Stimulated activated CD4-positive, alpha-beta T cell treated with anti-CD3 and anti-CD28 coated beads, Interleukin-2, amount 100 ng/mL, for 24 hours (primary cell): ENCODE measurements around the gene NMUR2.

ENCODE experiments used
- DNase-seq, 2 donors: peaks; one replicate each; pipeline ENCODE4 v3.0.0-alpha.2; 2020

Gene NMUR2, protein sequence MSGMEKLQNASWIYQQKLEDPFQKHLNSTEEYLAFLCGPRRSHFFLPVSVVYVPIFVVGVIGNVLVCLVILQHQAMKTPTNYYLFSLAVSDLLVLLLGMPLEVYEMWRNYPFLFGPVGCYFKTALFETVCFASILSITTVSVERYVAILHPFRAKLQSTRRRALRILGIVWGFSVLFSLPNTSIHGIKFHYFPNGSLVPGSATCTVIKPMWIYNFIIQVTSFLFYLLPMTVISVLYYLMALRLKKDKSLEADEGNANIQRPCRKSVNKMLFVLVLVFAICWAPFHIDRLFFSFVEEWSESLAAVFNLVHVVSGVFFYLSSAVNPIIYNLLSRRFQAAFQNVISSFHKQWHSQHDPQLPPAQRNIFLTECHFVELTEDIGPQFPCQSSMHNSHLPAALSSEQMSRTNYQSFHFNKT

DNA sequence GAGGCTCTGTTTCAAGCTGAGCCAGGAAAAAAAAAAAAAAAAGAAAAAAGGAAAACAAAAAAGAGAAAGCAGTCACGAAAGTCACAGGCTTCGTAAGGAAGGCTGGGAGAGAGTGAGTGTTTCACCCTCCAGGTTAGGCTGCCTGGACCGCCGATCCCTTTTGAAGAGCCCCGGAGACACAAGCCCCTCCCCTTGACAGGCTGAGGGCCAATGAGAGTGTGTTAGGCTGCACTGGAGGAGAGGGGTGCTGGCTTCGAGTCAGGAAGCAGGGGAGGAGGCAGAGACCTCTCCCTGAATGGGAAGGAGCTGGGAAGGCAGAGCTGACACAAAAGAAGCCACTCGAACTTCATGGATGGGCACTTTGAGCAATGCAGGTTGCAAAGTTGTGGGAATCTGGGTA lies at the start of gene NMUR2:
NMUR2 (minus strand) TSS at position 135 of the 400 bp plus-strand sequence. CDS start 166 bp downstream, outside the sequence.
- no peak for DNase-seq

- no peak for DNase-seq
Measured at GRCh38 chr5:152443935-152444334, 38.9 kb upstream of the NMUR2 start.

GRCh38 chr5:152439791-152440190 lies 34.7 kb upstream of the NMUR2 start:
- DNase-seq = no peak

DNA sequence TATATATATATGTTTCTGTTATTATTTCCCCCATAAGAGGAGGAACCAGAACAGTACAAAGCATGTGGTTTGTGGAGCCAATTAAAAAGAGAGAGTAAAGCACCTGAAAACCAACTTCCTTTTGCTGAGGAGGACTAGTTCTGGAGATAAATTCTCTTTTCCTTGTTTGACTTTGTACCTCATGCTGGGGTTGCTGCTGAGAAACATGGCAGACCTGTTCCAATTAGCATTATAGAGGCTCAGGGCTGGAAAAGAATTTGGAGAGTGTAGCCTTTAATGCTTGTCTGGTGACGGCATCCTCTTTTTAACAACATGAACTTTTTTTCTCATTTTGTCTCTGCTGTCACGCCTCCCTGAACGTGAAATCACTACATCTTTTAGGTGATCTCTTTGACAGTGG lies 32.8 kb upstream of the NMUR2 start:
- no peak for DNase-seq

GRCh38 chr5:152427721-152428120 lies 22.6 kb upstream of the NMUR2 start:
- no peak for DNase-seq

- no peak for DNase-seq
Measured at GRCh38 chr5:152425083-152425482, 20.0 kb upstream of the NMUR2 start.

- DNase-seq = no peak
Measured at GRCh38 chr5:152424501-152424900, 19.4 kb upstream of the NMUR2 start.

DNA sequence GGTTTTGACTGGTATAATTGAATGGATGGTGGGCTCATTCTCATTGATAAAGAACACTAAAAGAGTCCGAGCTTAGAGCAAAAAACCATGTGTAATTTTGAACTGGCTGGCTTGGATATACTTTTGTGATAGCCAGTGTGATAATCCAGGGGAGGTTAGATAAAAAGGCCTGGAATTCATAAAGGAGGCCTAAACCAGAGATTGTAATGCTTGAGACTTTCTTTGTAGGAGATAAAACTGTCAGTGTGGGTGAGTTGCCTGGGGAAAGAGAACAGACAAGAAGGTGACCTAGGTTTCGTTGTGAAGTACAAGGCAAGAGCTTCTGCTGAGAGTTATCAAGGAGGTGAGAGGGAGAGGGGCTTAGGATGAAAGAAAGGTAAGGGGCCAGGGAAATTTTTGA lies 17.0 kb upstream of the NMUR2 start:
- no peak for DNase-seq

GRCh38 chr5:152412129-152412528 lies 7.0 kb upstream of the NMUR2 start:
- no peak for DNase-seq

GRCh38 chr5:152406082-152406481 lies 1.0 kb upstream of the NMUR2 start:
- no peak for DNase-seq

GRCh38 chr5:152404494-152404893 lies 585 bp downstream of the NMUR2 start:
- DNase-seq = no peak

- DNase-seq = no peak
Measured at GRCh38 chr5:152403046-152403445, 2.0 kb downstream of the NMUR2 start.

GRCh38 chr5:152400846-152401245 lies 4.2 kb downstream of the NMUR2 start:
- no peak for DNase-seq

- DNase-seq = no peak
Measured at GRCh38 chr5:152397581-152397980, 7.5 kb downstream of the NMUR2 start.

- no peak for DNase-seq
Measured at GRCh38 chr5:152393441-152393840, 11.6 kb downstream of the NMUR2 start.

DNA sequence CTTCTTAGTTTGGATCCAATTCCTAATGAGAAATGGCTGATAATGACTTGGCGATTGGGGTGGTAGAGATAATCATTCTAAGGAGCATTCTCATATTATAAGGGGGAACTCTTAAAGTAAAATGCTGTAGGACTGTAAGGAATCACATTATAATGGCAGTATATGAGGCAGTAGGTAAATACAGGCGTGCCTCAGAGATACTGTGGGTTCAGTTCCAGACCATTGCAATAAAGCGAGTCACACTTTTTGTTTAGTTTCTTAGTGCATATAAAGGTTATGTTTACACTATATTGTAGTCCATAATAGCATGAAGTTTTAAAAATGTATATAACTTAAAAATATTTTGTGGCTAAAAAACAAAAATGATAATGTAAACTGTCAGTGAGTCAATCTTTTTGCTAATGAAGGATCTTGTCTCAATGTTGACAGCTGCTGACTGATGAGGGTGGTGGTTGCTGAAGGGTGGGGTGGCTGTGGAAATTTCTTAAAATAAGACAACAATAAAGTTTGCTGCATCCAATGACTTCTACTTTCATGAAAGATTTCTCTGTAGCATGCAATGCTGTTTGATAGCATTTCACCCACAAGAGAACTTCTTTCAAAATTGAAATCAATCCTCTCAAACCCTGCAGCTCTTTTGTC lies 15.8 kb downstream of the NMUR2 start:
- no peak for DNase-seq

- no peak for DNase-seq
Measured at GRCh38 chr5:152388610-152389009, 16.5 kb downstream of the NMUR2 start.

GRCh38 chr5:152380415-152381123 lies 24.5 kb downstream of the NMUR2 start:
- no peak for DNase-seq

- DNase-seq = no peak
Measured at GRCh38 chr5:152379331-152379730, 25.7 kb downstream of the NMUR2 start.

DNA sequence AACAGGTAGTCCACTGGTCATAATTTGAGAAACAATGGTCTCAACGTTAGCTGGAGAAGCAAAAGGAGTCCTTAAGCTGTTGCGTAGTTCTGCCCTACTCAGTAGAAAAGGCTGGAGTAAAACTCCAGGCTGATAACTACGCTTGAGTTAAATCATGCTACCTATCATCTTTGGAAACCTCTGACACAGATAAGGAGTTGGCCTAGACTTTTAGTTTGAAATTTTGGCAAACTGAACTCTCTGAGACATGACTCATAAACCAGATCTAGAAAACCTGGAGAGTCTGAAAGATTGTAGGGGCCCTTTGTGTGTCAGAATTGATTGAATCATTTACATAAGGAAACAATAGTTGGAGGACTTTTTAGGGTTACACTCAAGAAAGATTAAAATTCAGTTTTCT lies 26.3 kb downstream of the NMUR2 start:
- DNase-seq = no peak

GRCh38 chr5:152376886-152377285 lies 28.2 kb downstream of the NMUR2 start:
- DNase-seq = no peak

DNA sequence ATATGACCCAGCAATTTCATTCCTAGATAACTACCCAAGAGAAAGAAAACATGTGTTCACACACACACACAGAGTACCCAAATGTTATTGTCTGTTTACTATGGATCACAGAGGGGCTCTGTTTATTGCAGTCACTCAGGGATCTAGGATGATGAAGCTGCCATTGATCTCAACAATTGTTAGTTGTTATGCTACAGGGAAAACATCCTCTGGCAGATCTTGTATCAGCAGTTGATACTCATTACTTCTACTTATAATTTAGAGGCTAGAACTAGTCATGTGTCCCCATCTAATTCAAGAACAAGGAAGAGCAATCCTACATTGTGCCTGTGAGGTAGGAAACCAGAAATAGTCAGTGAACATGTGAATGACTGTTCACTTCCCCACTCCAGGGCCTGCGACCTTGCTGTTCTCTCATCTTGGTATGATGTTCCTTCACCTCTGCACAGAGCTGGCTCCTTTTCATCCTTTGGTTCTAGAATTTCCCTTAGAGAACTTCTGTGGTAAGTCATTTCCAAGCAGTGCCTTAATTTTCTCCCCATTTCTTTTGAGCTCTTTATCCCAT lies 30.3 kb downstream of the NMUR2 start:
- no peak for DNase-seq

DNA sequence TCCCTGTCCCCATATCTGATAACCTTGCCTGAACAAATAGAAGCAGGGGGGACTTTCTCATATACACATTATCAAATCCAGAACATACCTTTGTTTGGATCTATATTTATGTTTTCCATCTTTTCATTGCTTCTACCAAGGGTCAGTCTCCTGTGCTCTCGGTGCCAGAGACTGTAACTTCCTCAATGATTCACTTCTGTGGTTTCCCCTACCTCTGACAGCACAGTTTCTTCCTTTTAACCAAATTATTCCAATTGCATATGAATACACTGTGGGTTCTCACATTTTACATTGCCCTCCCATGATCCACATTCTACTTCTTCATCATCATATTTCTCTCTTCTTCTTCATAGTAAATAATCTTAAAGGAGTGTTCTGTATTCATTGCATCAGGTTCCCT lies 32.2 kb downstream of the NMUR2 start:
- no peak for DNase-seq

DNA sequence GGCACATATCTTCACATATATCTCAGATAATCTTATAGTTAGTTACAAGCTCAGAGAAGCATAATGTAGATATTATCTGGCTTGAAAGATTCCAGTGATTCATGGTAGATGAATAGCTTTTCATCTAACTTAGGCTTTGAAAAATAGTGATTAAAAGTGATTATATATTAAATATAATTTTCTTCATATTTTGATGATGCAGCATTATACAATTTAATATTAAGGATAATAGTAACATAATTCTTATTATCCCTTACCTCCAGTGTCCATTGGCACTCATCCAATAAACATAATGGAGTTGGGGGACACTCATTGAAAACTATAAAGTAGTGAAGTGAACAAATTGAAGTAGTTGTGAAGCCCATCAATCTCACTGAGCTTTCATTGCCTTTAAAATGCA lies 35.8 kb downstream of the NMUR2 start:
- DNase-seq = no peak
